Lower leg skin (tissue), 3 donors: ENCODE measurements around the gene ZNF641.

ENCODE experiments used
- POLR2A ChIP-seq, 2 donors: fragments of 450-650 bp; IDR thresholded peaks; one replicate each; pipeline ENCODE4 v1.6.1; 2016 to 2017; ENCODE audit warnings: antibody characterized with exemption in 2 of 2, mild to moderate bottlenecking in 1 of 2, moderate library complexity in 1 of 2
- TF ChIP-seq, protein P1 (sequence below), 3 donors: fragments of 450-650 bp; IDR thresholded peaks; one replicate each; pipeline ENCODE4 v1.5.1; 2016; ENCODE audit warnings: antibody characterized with exemption in 3 of 3, mild to moderate bottlenecking in 3 of 3, moderate library complexity in 2 of 3

DNA sequence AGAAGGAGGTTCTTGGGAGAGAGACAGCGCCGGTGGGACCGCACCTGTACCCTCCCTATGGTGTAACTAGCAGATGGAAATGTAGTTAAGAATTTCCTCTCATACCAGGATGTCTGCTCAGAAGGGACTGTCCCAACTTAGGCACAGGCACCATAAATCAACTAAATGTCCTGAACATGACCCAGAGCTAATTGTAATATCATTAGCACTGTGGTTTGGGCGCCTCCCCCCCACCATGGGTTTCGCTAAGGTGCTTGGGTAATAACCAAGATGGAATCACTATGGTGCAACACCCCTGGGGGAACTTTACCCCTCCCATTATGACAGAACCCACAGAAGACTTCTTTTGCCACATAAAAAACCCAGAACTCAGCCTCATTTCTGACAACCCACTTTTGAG, 15.9 kb downstream of the ZNF641 start:
- TF ChIP-seq, protein P1, sequence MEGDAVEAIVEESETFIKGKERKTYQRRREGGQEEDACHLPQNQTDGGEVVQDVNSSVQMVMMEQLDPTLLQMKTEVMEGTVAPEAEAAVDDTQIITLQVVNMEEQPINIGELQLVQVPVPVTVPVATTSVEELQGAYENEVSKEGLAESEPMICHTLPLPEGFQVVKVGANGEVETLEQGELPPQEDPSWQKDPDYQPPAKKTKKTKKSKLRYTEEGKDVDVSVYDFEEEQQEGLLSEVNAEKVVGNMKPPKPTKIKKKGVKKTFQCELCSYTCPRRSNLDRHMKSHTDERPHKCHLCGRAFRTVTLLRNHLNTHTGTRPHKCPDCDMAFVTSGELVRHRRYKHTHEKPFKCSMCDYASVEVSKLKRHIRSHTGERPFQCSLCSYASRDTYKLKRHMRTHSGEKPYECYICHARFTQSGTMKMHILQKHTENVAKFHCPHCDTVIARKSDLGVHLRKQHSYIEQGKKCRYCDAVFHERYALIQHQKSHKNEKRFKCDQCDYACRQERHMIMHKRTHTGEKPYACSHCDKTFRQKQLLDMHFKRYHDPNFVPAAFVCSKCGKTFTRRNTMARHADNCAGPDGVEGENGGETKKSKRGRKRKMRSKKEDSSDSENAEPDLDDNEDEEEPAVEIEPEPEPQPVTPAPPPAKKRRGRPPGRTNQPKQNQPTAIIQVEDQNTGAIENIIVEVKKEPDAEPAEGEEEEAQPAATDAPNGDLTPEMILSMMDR (IDR thresholded peaks at IDR 0.05): no peak
- no peak for TF ChIP-seq POLR2A (IDR thresholded peaks at IDR 0.05)
